Lower leg skin (tissue), 3 donors: Measurements from ENCODE around the gene UMAD1.

Experiments used
- CTCF ChIP-seq, 3 donors: fragments of 450-650 bp; IDR thresholded peaks; one replicate each; pipeline ENCODE4 v1.5.1; 2016; ENCODE audit warnings: antibody characterized with exemption in 3 of 3, mild to moderate bottlenecking in 3 of 3, moderate library complexity in 2 of 3
- POLR2A ChIP-seq, 2 donors: fragments of 450-650 bp; IDR thresholded peaks; one replicate each; pipeline ENCODE4 v1.6.1; 2016 to 2017; ENCODE audit warnings: antibody characterized with exemption in 2 of 2, mild to moderate bottlenecking in 1 of 2, moderate library complexity in 1 of 2

- TF ChIP-seq CTCF (IDR thresholded peaks at IDR 0.05): no peak
- no peak for TF ChIP-seq POLR2A (IDR thresholded peaks at IDR 0.05)
Observed at GRCh38 chr7:7821517-7821916, 181.0 kb downstream of the UMAD1 start.
